Measurements from ENCODE around the gene NT5DC1.
A peak's percentile ranks its signal among the peaks of the same experiment; 100 is the strongest.

DNA sequence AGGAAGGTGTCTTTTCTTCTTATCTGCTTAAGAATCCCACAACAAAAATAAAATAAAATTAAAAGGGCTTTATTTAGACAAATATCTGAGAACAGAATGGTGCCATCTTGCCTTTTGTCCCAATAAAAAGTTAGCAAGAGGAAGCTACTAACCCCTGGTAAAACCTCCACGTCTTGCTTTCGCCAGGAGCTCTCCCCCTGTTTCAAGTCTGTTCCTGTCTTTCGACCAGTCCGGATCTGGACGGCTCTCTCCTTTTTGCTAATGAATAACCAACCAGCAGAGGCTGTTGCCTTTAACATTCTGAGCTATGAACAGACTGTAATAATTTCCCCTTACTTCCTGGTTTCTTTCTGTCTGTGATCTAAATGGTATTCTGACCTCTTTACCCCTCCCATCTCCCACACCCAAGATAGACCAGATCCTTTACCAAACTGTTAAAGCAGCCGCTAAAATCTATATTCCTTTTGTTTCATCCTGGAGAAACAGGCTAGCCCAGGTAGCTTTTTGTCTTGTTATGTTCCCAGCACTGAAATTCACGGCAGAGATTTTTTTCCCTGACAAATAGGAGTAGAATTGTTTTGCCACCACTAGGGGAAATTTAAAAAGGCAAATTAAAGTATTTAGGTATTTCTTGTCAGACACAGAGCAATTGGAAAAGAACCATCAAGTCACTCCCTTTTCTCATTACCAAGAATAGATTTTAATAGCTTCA is 39.9 kb upstream of the NT5DC1 start, which contains the start of gene FRK:
- no peak for TF ChIP-seq EZH2 (IDR thresholded peaks at IDR 0.05; ENCODE audit: borderline replicate concordance, low read length)
- TF ChIP-seq, protein P1, sequence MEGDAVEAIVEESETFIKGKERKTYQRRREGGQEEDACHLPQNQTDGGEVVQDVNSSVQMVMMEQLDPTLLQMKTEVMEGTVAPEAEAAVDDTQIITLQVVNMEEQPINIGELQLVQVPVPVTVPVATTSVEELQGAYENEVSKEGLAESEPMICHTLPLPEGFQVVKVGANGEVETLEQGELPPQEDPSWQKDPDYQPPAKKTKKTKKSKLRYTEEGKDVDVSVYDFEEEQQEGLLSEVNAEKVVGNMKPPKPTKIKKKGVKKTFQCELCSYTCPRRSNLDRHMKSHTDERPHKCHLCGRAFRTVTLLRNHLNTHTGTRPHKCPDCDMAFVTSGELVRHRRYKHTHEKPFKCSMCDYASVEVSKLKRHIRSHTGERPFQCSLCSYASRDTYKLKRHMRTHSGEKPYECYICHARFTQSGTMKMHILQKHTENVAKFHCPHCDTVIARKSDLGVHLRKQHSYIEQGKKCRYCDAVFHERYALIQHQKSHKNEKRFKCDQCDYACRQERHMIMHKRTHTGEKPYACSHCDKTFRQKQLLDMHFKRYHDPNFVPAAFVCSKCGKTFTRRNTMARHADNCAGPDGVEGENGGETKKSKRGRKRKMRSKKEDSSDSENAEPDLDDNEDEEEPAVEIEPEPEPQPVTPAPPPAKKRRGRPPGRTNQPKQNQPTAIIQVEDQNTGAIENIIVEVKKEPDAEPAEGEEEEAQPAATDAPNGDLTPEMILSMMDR (conservative IDR thresholded peaks at IDR 0.05 in 1 of 2, IDR thresholded peaks at IDR 0.05 in 1 of 2; ENCODE audit: extremely low read depth in 1 of 2, insufficient read depth in 1 of 2, low read depth in 1 of 2, low read length in 2 of 2) = peak; percentile 34 to 40

Data from mammary epithelial cell (primary cell).